GM12878 (cell line): ENCODE results near the gene MT3. TPM values are rescaled to one million over a fixed set of nuclear protein-coding genes. Genes with fewer than 3 reads are reported as not detected.

Source experiments
- ATAC-seq: fragments of 200-7000 bp; cut with Tn5 transposase; 3 replicates; pipeline ENCODE4 v1.9.1; 2020; ENCODE audit warnings: mild to moderate bottlenecking, moderate library complexity
- BruUV-seq: library from RNA; stranded (reverse); fragments of 400-500 nt; replicated peaks from 2 replicates; lab custom pipeline; 2021; lab: Mats Ljungman, UMichigan
- CTCF ChIA-PET: fragments of 300-600 bp; sonication (Branson Sonifier 250); formaldehyde crosslinking; extraction: SDS; loops from one replicate; lab custom pipeline; 2021; ENCODE audit warnings: inconsistent platforms; lab: Yijun Ruan, JAX
- POLR2A ChIA-PET: fragments of 350-600 bp; formaldehyde crosslinking; extraction: SDS; loops from one replicate; lab custom pipeline; 2021; ENCODE audit warnings: inconsistent platforms; lab: Charles Lee
- RAD21 ChIA-PET: fragments of 300-600 bp; sonication (Branson Sonifier 250); formaldehyde crosslinking; loops from one replicate; lab custom pipeline; 2023; ENCODE audit warnings: antibody characterized with exemption; ENCODE audit not compliant: unreplicated experiment; lab: Charles Lee
- SMC1A ChIA-PET: fragments of 300-600 bp; sonication (Branson Sonifier 250); formaldehyde crosslinking; loops from one replicate; lab custom pipeline; 2023; ENCODE audit not compliant: unreplicated experiment, uncharacterized antibody; lab: Charles Lee
- DNase-seq: peaks from one replicate; pipeline ENCODE4 v3.0.0-alpha.2; 2011; ENCODE audit warnings: low read depth, low spot score
- FAIRE-seq: peaks from 3 replicates; lab custom pipeline; 2011; peaks lifted over from hg19 to GRCh38; lab: Jason Lieb, UNC
- H2AFZ ChIP-seq: 2 replicates; pipeline ENCODE4 v1.6.0; 2011; ENCODE audit warnings: low read depth, low read length, control low read depth; ENCODE audit not compliant: control insufficient read depth
- H3K27ac ChIP-seq: 2 replicates; pipeline ENCODE4 v1.5.1; 2011; ENCODE audit warnings: control low read depth; ENCODE audit not compliant: control insufficient read depth, insufficient read depth
- H3K27me3 ChIP-seq, 2 experiments: replicated peaks in 1 of 2; 2 replicates each; pipeline versions ENCODE4 v1.6.0 to v1.6.1; 2011; ENCODE audit warnings: low read length in 1 of 2; ENCODE audit not compliant: control insufficient read depth in 2 of 2, insufficient read depth in 2 of 2
- H3K36me3 ChIP-seq, 2 experiments: 2 replicates each; pipeline ENCODE4 v1.5.1; 2011; ENCODE audit warnings: low read length in 1 of 2; ENCODE audit not compliant: control insufficient read depth in 2 of 2, insufficient read depth in 2 of 2
- H3K4me1 ChIP-seq: 2 replicates; pipeline ENCODE4 v1.6.1; 2011; ENCODE audit warnings: mild to moderate bottlenecking, low read length, moderate library complexity, mixed read lengths; ENCODE audit not compliant: control insufficient read depth, insufficient read depth
- H3K4me2 ChIP-seq: 2 replicates; pipeline ENCODE4 v1.6.0; 2011; ENCODE audit warnings: control low read depth; ENCODE audit not compliant: control insufficient read depth, insufficient read depth
- H3K4me3 ChIP-seq: fragments of 200-600 bp; sonication (generic); 2 replicates; pipeline ENCODE4 v1.5.1; 2016
- H3K79me2 ChIP-seq: 2 replicates; pipeline ENCODE4 v1.6.0; 2011; ENCODE audit warnings: low read length; ENCODE audit not compliant: control insufficient read depth, insufficient read depth
- H3K9ac ChIP-seq: 2 replicates; pipeline ENCODE4 v1.8.0; 2011; ENCODE audit warnings: low read length, control low read depth, mixed read lengths; ENCODE audit not compliant: control insufficient read depth, insufficient read depth
- H3K9me3 ChIP-seq: replicated peaks from 3 replicates; pipeline ENCODE4 v1.5.1; 2011; ENCODE audit warnings: mild to moderate bottlenecking, low read length; ENCODE audit not compliant: control insufficient read depth, insufficient read depth
- H4K20me1 ChIP-seq: 2 replicates; pipeline ENCODE4 v1.6.0; 2011; ENCODE audit not compliant: control insufficient read depth, insufficient read depth
- BCLAF1 ChIP-seq: fragments of 450-650 bp; IDR thresholded peaks from 2 replicates; pipeline ENCODE4 v1.6.1; 2017; ENCODE audit warnings: antibody characterized with exemption, mild to moderate bottlenecking, moderate library complexity
- GABPA ChIP-seq: IDR thresholded peaks from 2 replicates; pipeline ENCODE4 v1.6.1; 2014; ENCODE audit warnings: antibody characterized with exemption, low read depth, mild to moderate bottlenecking, inconsistent platforms
- IKZF1 ChIP-seq: fragments of 450-650 bp; conservative IDR thresholded peaks from 2 replicates; pipeline ENCODE4 v1.6.1; 2017; ENCODE audit warnings: antibody characterized with exemption, mild to moderate bottlenecking
- WGBS: methylation state at CpG from one replicate; pipeline ENCODE4 v1.1.6; 2016; ENCODE audit warnings: low lambda C conversion rate; ENCODE audit not compliant: insufficient replicate concordance, insufficient coverage; ENCODE audit errors: missing lambda C conversion rate; 5-methylcytosine and 5-hydroxymethylcytosine counted together
- in situ Hi-C: fragments of 300-500 bp; cut with MboI; formaldehyde crosslinking; loops from 9 replicates; pipeline ENCODE4 v1.14.3; 2018; ENCODE audit warnings: mixed read lengths
- intact Hi-C: fragments of 100-400 bp; cut with micrococcal nuclease; formaldehyde crosslinking; loops from one replicate; pipeline ENCODE4 v1.14.2; 2022; ENCODE audit not compliant: unreplicated experiment
- polyA plus RNA-seq, 11 experiments: library from polyadenylated mRNA; depleted of rRNA in 4 of 11; unstranded in 6 of 11; stranded (reverse) in 5 of 11; fragments of >200 nt; fragmentation: Nextera tagmentation in 4 of 11; fragmentation: Illumina TruSeq in 1 of 11; extraction: Ambion mirVana in 4 of 11; extraction: Trizol in 1 of 11; gene quantifications; 1 replicate in 1 of 11; 2 replicates in 10 of 11; pipeline versions ENCODE4 v1.2.1 to v1.2.3, GENCODE V29; 2011 to 2016; ENCODE audit warnings: inconsistent platforms in 2 of 11, missing spikeins in 2 of 11, low read depth in 1 of 11
- total RNA-seq, 4 experiments: library from RNA; depleted of rRNA in 3 of 4; stranded (reverse); fragments of >200 nt in 3 of 4; fragmentation: Illumina TruSeq in 1 of 4; extraction: Trizol in 1 of 4; gene quantifications; 2 replicates each; pipeline versions ENCODE4 v1.2.1 to v1.2.3, GENCODE V29; 2013 to 2021
- TF ChIP-seq, protein P1 (sequence below): IDR thresholded peaks from 2 replicates; pipeline ENCODE4 v1.6.1; 2011; ENCODE audit warnings: low read depth, low read length, improper control_type of control experiment, borderline replicate concordance

The MT3 gene
- total and polyA plus RNA-seq, 10 of the 15 experiments (the other 5 are each of a cell fraction or from before 2014, with no cell fraction given), result 0.41 TPM; not detected in 9

DNA sequence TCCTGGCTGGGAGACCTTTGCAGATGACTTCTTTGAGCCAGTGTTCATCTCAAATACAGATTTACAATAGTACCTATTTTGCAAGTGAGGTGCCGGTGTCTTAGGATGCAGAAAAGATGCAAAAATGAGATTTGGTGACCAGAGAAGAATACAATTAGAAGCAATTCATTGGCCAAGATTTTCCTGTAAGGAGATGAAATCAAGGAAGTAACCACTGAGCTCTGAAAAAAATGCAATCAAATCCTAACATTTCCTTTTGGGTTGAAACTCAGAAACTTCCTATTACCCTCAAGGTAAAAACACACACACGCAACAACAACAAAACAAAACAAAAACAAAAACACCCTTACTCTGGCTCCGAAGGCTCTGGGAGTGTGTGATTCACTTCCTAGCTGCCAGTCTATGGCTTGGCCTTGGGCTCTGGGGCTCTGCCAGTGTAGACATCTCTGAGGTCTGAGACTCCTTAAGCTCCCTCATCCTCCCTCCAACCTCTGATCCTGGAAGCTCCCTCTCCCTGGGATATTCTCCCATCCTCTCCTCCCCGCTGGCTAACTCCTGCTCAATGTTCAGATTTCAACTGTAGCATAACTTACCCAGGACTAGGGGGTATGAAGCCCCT, 41.3 kb upstream of the MT3 start:
- H3K9me3 ChIP-seq, result no peaks in the 10 kb centered on the region
- ChIA-PET SMC1A (interaction anchor here (1.2 to 1.6 kb wide), 3 partner anchors 13 to 131 kb away, joined by 3 to 4 read pairs (median 3); no protein-coding TSS in a partner anchor), CTCF (interaction anchor here (0.7 to 2.4 kb wide), 5 partner anchors 18 to 154 kb away, joined by 3 to 13 read pairs (median 4); no protein-coding TSS in a partner anchor), RAD21 (interaction anchor here (1.2 to 1.8 kb wide), 2 partner anchors 29 to 153 kb away, joined by 3 to 4 read pairs; no protein-coding TSS in a partner anchor), POLR2A (no interaction called here)
- BruUV-seq, result no TSS peak
- FAIRE-seq, result no peak
- no peaks in the 10 kb centered on the region for H3K36me3 ChIP-seq
- H3K27ac ChIP-seq, result no peak overlapping the region
- peak overlapping the region; percentile 25; the same call in 1 of the 2 replicates for H3K4me2 ChIP-seq
- WGBS, result 7% methylated on average over 4 of the region's 4 CpGs
- intact Hi-C loops (no loop called here), in situ Hi-C loops (no loop called here)
- peaks cover 7% of the 10 kb centered on the region for H3K4me1 ChIP-seq
- H3K4me3 ChIP-seq, result no peak overlapping the region
- ATAC-seq, result no peak
- no peaks in the 10 kb centered on the region for H3K79me2 ChIP-seq
- H4K20me1 ChIP-seq, result no peaks in the 10 kb centered on the region
- no peak for DNase-seq
- no peak overlapping the region for H3K9ac ChIP-seq
- peaks cover 0 to 2% of the 10 kb centered on the region in 2 experiments; a peak in 1 of 4 replicates for H3K27me3 ChIP-seq
- no peak overlapping the region; the same call in 1 of the 2 replicates for H2AFZ ChIP-seq
- 0 out of 2 replicates have a peak, but pooled peaks have one; percentile 8 for TF ChIP-seq IKZF1
- no peak for TF ChIP-seq GABPA
- TF ChIP-seq, protein P1, sequence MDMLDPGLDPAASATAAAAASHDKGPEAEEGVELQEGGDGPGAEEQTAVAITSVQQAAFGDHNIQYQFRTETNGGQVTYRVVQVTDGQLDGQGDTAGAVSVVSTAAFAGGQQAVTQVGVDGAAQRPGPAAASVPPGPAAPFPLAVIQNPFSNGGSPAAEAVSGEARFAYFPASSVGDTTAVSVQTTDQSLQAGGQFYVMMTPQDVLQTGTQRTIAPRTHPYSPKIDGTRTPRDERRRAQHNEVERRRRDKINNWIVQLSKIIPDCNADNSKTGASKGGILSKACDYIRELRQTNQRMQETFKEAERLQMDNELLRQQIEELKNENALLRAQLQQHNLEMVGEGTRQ, result no peak
- TF ChIP-seq BCLAF1, result no peak
- TF ChIP-seq, all 136 proteins: peak for 1
